B cell (primary cell): Measurements from ENCODE around the gene TENM4. TPM values are rescaled to one million over a fixed set of nuclear protein-coding genes. Genes with fewer than 3 reads are reported as not detected.

Experiments
- ATAC-seq: fragments of 200-7000 bp; cut with Tn5 transposase; one replicate; pipeline ENCODE4 v1.10.0; 2021; ENCODE audit warnings: low read depth, mild to moderate bottlenecking, moderate number of reproducible peaks, moderate library complexity
- CTCF ChIA-PET: fragments of 350-600 bp; sonication (Branson Sonifier 250); formaldehyde crosslinking; loops from one replicate; lab custom pipeline; 2021; ENCODE audit warnings: antibody characterized with exemption, inconsistent platforms; lab: Charles Lee
- POLR2A ChIA-PET: fragments of 350-600 bp; sonication (Branson Sonifier 250); formaldehyde crosslinking; loops from one replicate; lab custom pipeline; 2021; ENCODE audit warnings: antibody characterized with exemption; lab: Charles Lee
- DNase-seq: peaks from one replicate; pipeline ENCODE4 v3.0.0; 2013
- H2AFZ ChIP-seq: 2 replicates; pipeline ENCODE4 v1.6.1; 2012; ENCODE audit warnings: mild to moderate bottlenecking, low read depth, low read length; ENCODE audit not compliant: insufficient read depth, poor library complexity, severe bottlenecking
- H3K27ac ChIP-seq, 2 donors: 1 replicate in 1 of 2; 2 replicates in 1 of 2; pipeline ENCODE4 v1.5.1; 2012 to 2013; ENCODE audit warnings: low read length in 2 of 2, mild to moderate bottlenecking in 2 of 2, moderate library complexity in 1 of 2
- H3K27me3 ChIP-seq, 4 experiments: fragments of 200-600 bp in 1 of 4; sonication (generic) in 1 of 4; replicated peaks in 1 of 4; 1 replicate in 2 of 4; 2 replicates in 2 of 4; pipeline versions ENCODE4 v1.6.1 to v1.7.0; 2013 to 2016; ENCODE audit warnings: low read length in 3 of 4, mild to moderate bottlenecking in 2 of 4, mixed read lengths in 1 of 4, moderate library complexity in 1 of 4; ENCODE audit not compliant: insufficient read depth in 4 of 4, control insufficient read depth in 3 of 4; ENCODE audit errors: control extremely low read depth in 1 of 4
- H3K36me3 ChIP-seq, 2 experiments: replicated peaks in 1 of 2; 1 replicate in 1 of 2; 2 replicates in 1 of 2; pipeline versions ENCODE4 v1.6.1 to v1.7.1; 2013; ENCODE audit warnings: low read length in 1 of 2; ENCODE audit not compliant: insufficient read depth in 2 of 2, control insufficient read depth in 1 of 2; ENCODE audit errors: control extremely low read depth in 1 of 2, extremely low read depth in 1 of 2
- H3K4me1 ChIP-seq, 2 donors: fragments of 200-600 bp in 1 of 2; sonication (generic) in 1 of 2; 1 replicate in 1 of 2; 2 replicates in 1 of 2; pipeline versions ENCODE4 v1.5.1 to v1.6.1; 2013 to 2017; ENCODE audit warnings: low read length in 2 of 2; ENCODE audit not compliant: control insufficient read depth in 2 of 2, insufficient read depth in 2 of 2
- H3K4me2 ChIP-seq: replicated peaks from 2 replicates; pipeline ENCODE3; 2012; ENCODE audit warnings: mild to moderate bottlenecking, low read depth, low read length; ENCODE audit not compliant: poor library complexity, severe bottlenecking
- H3K4me3 ChIP-seq, 5 experiments: fragments of 200-600 bp in 1 of 5; sonication (generic) in 1 of 5; 1 replicate in 3 of 5; 2 replicates in 2 of 5; pipeline versions ENCODE4 v1.5.1 to v1.7.0; 2011 to 2016; ENCODE audit warnings: low read length in 4 of 5, mild to moderate bottlenecking in 4 of 5, low read depth in 2 of 5, control low read depth in 1 of 5, moderate library complexity in 1 of 5; ENCODE audit not compliant: insufficient read depth in 1 of 5; ENCODE audit errors: control extremely low read depth in 1 of 5, extremely low read depth in 1 of 5
- H3K79me2 ChIP-seq: fragments of 200-600 bp; sonication (generic); one replicate; pipeline ENCODE4 v1.6.0; 2016; ENCODE audit warnings: low read length; ENCODE audit not compliant: control insufficient read depth, insufficient read depth
- H3K9ac ChIP-seq: fragments of 200-600 bp; sonication (generic); 2 replicates; pipeline ENCODE4 v1.6.1; 2017; ENCODE audit warnings: mild to moderate bottlenecking, low read length, moderate library complexity
- H3K9me3 ChIP-seq, 3 donors: one replicate each; pipeline versions ENCODE4 v1.6.1 to v1.7.1; 2013; ENCODE audit warnings: low read length in 2 of 3; ENCODE audit not compliant: control insufficient read depth in 2 of 3, insufficient read depth in 1 of 3; ENCODE audit errors: control extremely low read depth in 1 of 3
- H4K20me1 ChIP-seq: 2 replicates; pipeline ENCODE4 v1.6.0; 2012; ENCODE audit warnings: mild to moderate bottlenecking, low read length; ENCODE audit not compliant: insufficient read depth, control insufficient read depth, poor library complexity, severe bottlenecking
- H3K27ac Mint-ChIP-seq: one replicate; pipeline ENCODE4 v1.8.0; 2021; ENCODE audit warnings: mixed read lengths
- H3K27me3 Mint-ChIP-seq: one replicate; pipeline ENCODE4 v1.8.0; 2021; ENCODE audit warnings: mixed read lengths
- H3K4me1 Mint-ChIP-seq: one replicate; pipeline ENCODE4 v1.8.0; 2021; ENCODE audit warnings: mixed read lengths
- H3K4me3 Mint-ChIP-seq: one replicate; pipeline ENCODE4 v1.8.0; 2021; ENCODE audit warnings: mixed read lengths
- H3K9me3 Mint-ChIP-seq: one replicate; pipeline ENCODE4 v1.8.0; 2022; ENCODE audit warnings: mixed read lengths; ENCODE audit not compliant: insufficient read depth
- EZH2 ChIP-seq: IDR thresholded peaks from 2 replicates; pipeline ENCODE4 v1.6.1; 2012; ENCODE audit warnings: borderline replicate concordance, low read depth, mild to moderate bottlenecking, moderate library complexity, low read length; ENCODE audit not compliant: insufficient read depth, poor library complexity, severe bottlenecking
- WGBS: methylation state at CpG from one replicate; pipeline ENCODE4 v1.1.5; 2013; ENCODE audit warnings: missing lambda C conversion rate; ENCODE audit not compliant: insufficient coverage; 5-methylcytosine and 5-hydroxymethylcytosine counted together
- intact Hi-C: fragments of 100-400 bp; cut with micrococcal nuclease; formaldehyde crosslinking; loops from one replicate; pipeline ENCODE4 v1.10.0; 2022
- polyA plus RNA-seq: library from polyadenylated mRNA; depleted of rRNA; stranded (reverse); fragments of >200 nt; gene quantifications from 2 replicates; pipeline ENCODE4 v1.2.3, GENCODE V29; 2012
- total RNA-seq, 2 donors: library from RNA; stranded (reverse); fragments of 120-200 nt in 1 of 2; gene quantifications; 1 replicate in 1 of 2; 2 replicates in 1 of 2; pipeline versions ENCODE4 v1.2.3 to v1.2.4, GENCODE V29; 2013 to 2022
- TF ChIP-seq, protein P1 (sequence below): fragments of 200-600 bp; IDR thresholded peaks from one replicate; pipeline ENCODE4 v1.8.0; 2022; ENCODE audit warnings: antibody characterized with exemption, mild to moderate bottlenecking

Gene TENM4
- total and polyA plus RNA-seq, 2 donors (not counting 1 experiment from before 2014, with no cell fraction given) = 0.09 to 5.7 TPM

GRCh38 chr11:79043726-79044125 lies 397.1 kb downstream of the TENM4 start:
- no peak overlapping the region for H3K4me2 ChIP-seq
- POLR2A ChIA-PET = no interaction called here
- peaks cover 7% of the 10 kb centered on the region for H3K27me3 Mint-ChIP-seq
- H3K79me2 ChIP-seq = no peaks in the 10 kb centered on the region
- H3K27me3 ChIP-seq = peaks cover 0 to 3% (median 0%) of the 10 kb centered on the region in 4 experiments
- CTCF ChIA-PET = no interaction called here
- 71% methylated on average over 1 of the region's 3 CpGs for WGBS
- intact Hi-C loops = no loop called here
- no peaks in the 10 kb centered on the region for H4K20me1 ChIP-seq
- H3K9me3 ChIP-seq = peaks cover 0 to 3% (median 0%) of the 10 kb centered on the region in 3 donors
- no peaks in the 10 kb centered on the region for H3K4me1 Mint-ChIP-seq
- no peaks in the 10 kb centered on the region for H3K9me3 Mint-ChIP-seq
- no peak for TF ChIP-seq EZH2
- TF ChIP-seq, protein P1, sequence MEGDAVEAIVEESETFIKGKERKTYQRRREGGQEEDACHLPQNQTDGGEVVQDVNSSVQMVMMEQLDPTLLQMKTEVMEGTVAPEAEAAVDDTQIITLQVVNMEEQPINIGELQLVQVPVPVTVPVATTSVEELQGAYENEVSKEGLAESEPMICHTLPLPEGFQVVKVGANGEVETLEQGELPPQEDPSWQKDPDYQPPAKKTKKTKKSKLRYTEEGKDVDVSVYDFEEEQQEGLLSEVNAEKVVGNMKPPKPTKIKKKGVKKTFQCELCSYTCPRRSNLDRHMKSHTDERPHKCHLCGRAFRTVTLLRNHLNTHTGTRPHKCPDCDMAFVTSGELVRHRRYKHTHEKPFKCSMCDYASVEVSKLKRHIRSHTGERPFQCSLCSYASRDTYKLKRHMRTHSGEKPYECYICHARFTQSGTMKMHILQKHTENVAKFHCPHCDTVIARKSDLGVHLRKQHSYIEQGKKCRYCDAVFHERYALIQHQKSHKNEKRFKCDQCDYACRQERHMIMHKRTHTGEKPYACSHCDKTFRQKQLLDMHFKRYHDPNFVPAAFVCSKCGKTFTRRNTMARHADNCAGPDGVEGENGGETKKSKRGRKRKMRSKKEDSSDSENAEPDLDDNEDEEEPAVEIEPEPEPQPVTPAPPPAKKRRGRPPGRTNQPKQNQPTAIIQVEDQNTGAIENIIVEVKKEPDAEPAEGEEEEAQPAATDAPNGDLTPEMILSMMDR = no peak
- no peak overlapping the region for H3K4me3 Mint-ChIP-seq
- no peak overlapping the region for H3K9ac ChIP-seq
- H3K36me3 ChIP-seq = no peaks in the 10 kb centered on the region
- no peaks in the 10 kb centered on the region for H3K4me1 ChIP-seq
- no peak overlapping the region for H3K27ac ChIP-seq
- no peak overlapping the region for H3K27ac Mint-ChIP-seq
- H3K4me3 ChIP-seq = no peak overlapping the region
- no peak overlapping the region for H2AFZ ChIP-seq
- DNase-seq (no peak), ATAC-seq (no peak)

- WGBS = 96% methylated on average over 2 of the region's 2 CpGs
- peaks cover 7% of the 10 kb centered on the region for H3K27me3 Mint-ChIP-seq
- H3K9me3 Mint-ChIP-seq = no peaks in the 10 kb centered on the region
- H3K27ac Mint-ChIP-seq = no peak overlapping the region
- H3K9ac ChIP-seq = no peak overlapping the region
- POLR2A ChIA-PET = no interaction called here
- DNase-seq = no peak
- H3K27me3 ChIP-seq = peaks cover 0 to 3% (median 0%) of the 10 kb centered on the region in 4 experiments
- no peaks in the 10 kb centered on the region for H3K4me1 Mint-ChIP-seq
- H3K36me3 ChIP-seq = no peaks in the 10 kb centered on the region
- no peaks in the 10 kb centered on the region for H3K4me1 ChIP-seq
- H3K9me3 ChIP-seq = peaks cover 0 to 3% (median 0%) of the 10 kb centered on the region in 3 donors
- H3K4me3 Mint-ChIP-seq = no peak overlapping the region
- no peaks in the 10 kb centered on the region for H4K20me1 ChIP-seq
- H3K4me3 ChIP-seq = no peak overlapping the region
- H3K79me2 ChIP-seq = no peaks in the 10 kb centered on the region
- intact Hi-C loops = no loop called here
- H3K4me2 ChIP-seq = no peak overlapping the region
- CTCF ChIA-PET = no interaction called here
- H3K27ac ChIP-seq = no peak overlapping the region
- TF ChIP-seq EZH2 = no peak
- TF ChIP-seq, protein P1 = no peak
- ATAC-seq = no peak
- no peak overlapping the region for H2AFZ ChIP-seq
Observed at GRCh38 chr11:79042824-79043223, 398.0 kb downstream of the TENM4 start.
